Right lobe of liver (tissue), 6 donors: ENCODE measurements around the gene DGKI. TPM values are rescaled to one million over a fixed set of nuclear protein-coding genes. Genes with fewer than 3 reads are reported as not detected.

Experiments
- ATAC-seq, 4 donors: fragments of 200-7000 bp; cut with Tn5 transposase; one replicate each; pipeline ENCODE4 v1.9.1; 2020; ENCODE audit warnings: mild to moderate bottlenecking in 4 of 4, moderate library complexity in 4 of 4
- DNase-seq, 3 donors: peaks; one replicate each; pipeline ENCODE4 v3.0.0-alpha.2; 2020
- H3K27ac ChIP-seq, 3 donors: fragments of 200-600 bp; one replicate each; pipeline ENCODE4 v1.8.0; 2022
- H3K27me3 ChIP-seq, 2 donors: fragments of 200-600 bp; one replicate each; pipeline ENCODE4 v1.8.0; 2022
- H3K36me3 ChIP-seq, 4 donors: fragments of 200-600 bp; sonication (generic) in 1 of 4; one replicate each; pipeline versions ENCODE4 v1.5.1 to v1.8.0; 2017 to 2022; ENCODE audit warnings: control low read depth in 1 of 4
- H3K4me1 ChIP-seq, 4 donors: fragments of 200-600 bp; sonication (generic) in 1 of 4; one replicate each; pipeline versions ENCODE4 v1.5.1 to v1.8.0; 2017 to 2022; ENCODE audit warnings: control low read depth in 1 of 4
- H3K4me3 ChIP-seq, 3 donors: fragments of 200-600 bp; one replicate each; pipeline ENCODE4 v1.8.0; 2022
- H3K9me3 ChIP-seq, 4 donors: fragments of 200-600 bp; sonication (generic) in 1 of 4; one replicate each; pipeline versions ENCODE4 v1.5.1 to v1.8.0; 2017 to 2022; ENCODE audit warnings: control low read depth in 1 of 4
- CTCF ChIP-seq, 4 donors: fragments of 200-600 bp in 3 of 4; fragments of 450-650 bp in 1 of 4; IDR thresholded peaks; one replicate each; pipeline versions ENCODE4 v1.5.1 to v1.8.0; 2016 to 2022; ENCODE audit warnings: antibody characterized with exemption in 4 of 4, mild to moderate bottlenecking in 2 of 4
- POLR2A ChIP-seq: fragments of 450-650 bp; IDR thresholded peaks from one replicate; pipeline ENCODE4 v1.6.1; 2017; ENCODE audit warnings: antibody characterized with exemption, mild to moderate bottlenecking
- WGBS: methylation state at CpG from one replicate; pipeline ENCODE4 v1.1.6; 2018; ENCODE audit warnings: low coverage, low lambda C conversion rate; ENCODE audit not compliant: insufficient coverage; ENCODE audit errors: missing lambda C conversion rate; 5-methylcytosine and 5-hydroxymethylcytosine counted together
- intact Hi-C, 2 donors: fragments of 100-400 bp; cut with DNase I; formaldehyde crosslinking; loops; one replicate each; pipeline versions ENCODE4 v1.11.2 to v1.14.1; 2022
- total RNA-seq, 6 experiments: library from RNA; depleted of rRNA in 2 of 6; stranded (reverse); fragments of >200 nt in 2 of 6; fragmentation: NEBNext Ultra II Directional in 3 of 6; extraction: Animal tissue kit (Norgen Biotek cat#: 25700) in 3 of 6; gene quantifications; one replicate each; pipeline versions ENCODE4 v1.1.0 to v1.2.4, GENCODE V29; 2016 to 2023
- donor health status: DM: no; HTN: yes; CAD: no.
- donor health status: DM: no; HTN: no; CAD: no.
- donor health status: DM: no; HTN: no; CAD: no.
- donor health status: DM: no; HTN: yes; CAD: no.
- donor health status: DM: no; HTN: yes; CAD: no.

DGKI gene
- total RNA-seq, 6 experiments from 2014 or later: 0.05 to 0.35 (median 0.06) TPM; not detected in 1

GRCh38 chr7:137521451-137521850, 325.3 kb downstream of the DGKI start:
- TF ChIP-seq CTCF (IDR thresholded peaks at IDR 0.05) (no peak), POLR2A (no peak)
- ATAC-seq (no peak), DNase-seq (no peak)
- H3K4me1 ChIP-seq: no peaks in the 10 kb centered on the region
- H3K4me3 ChIP-seq: no peak overlapping the region
- H3K36me3 ChIP-seq: no peaks in the 10 kb centered on the region
- H3K27me3 ChIP-seq: no peaks in the 10 kb centered on the region
- H3K27ac ChIP-seq: no peak overlapping the region
- H3K9me3 ChIP-seq: no peaks in the 10 kb centered on the region
- intact Hi-C loops: no loop called here
- 56% methylated on average over 4 of the region's 5 CpGs for WGBS

DNA sequence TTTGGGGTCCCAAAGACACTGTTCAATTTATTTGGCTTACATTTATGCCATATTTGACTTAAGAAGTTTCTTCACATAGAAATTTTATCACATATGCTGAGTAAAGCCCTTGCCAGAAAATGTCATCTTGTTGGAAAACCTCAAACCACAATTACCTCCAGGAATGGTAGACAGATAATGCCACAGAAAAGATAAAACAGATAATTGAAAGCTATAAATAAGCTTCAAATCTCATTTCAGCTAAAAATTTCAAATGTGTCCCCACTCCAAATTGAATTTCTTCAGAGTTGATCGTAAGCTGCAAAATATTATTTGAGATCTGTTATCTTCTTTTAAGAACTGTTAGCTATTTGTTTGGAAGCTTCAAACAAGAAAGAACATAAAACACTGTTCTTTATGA, 326.8 kb downstream of the DGKI start:
- H3K4me1 ChIP-seq: no peaks in the 10 kb centered on the region
- DNase-seq (no peak), ATAC-seq (no peak)
- WGBS: 80% methylated on average over 1 of the region's 1 CpG
- no peak overlapping the region for H3K4me3 ChIP-seq
- TF ChIP-seq CTCF (IDR thresholded peaks at IDR 0.05) (no peak), POLR2A (no peak)
- H3K36me3 ChIP-seq: no peaks in the 10 kb centered on the region
- no peaks in the 10 kb centered on the region for H3K27me3 ChIP-seq
- no peaks in the 10 kb centered on the region for H3K9me3 ChIP-seq
- intact Hi-C loops: no loop called here
- no peak overlapping the region for H3K27ac ChIP-seq

- H3K27ac ChIP-seq: no peak overlapping the region
- H3K4me3 ChIP-seq: no peak overlapping the region
- WGBS: 63% methylated on average over 4 of the region's 4 CpGs
- no peaks in the 10 kb centered on the region for H3K4me1 ChIP-seq
- no peak for DNase-seq
- no peaks in the 10 kb centered on the region for H3K36me3 ChIP-seq
- no peaks in the 10 kb centered on the region for H3K27me3 ChIP-seq
- no peaks in the 10 kb centered on the region for H3K9me3 ChIP-seq
- ATAC-seq: no peak
- no peak for TF ChIP-seq CTCF (IDR thresholded peaks at IDR 0.05)
- no peak for TF ChIP-seq POLR2A
- intact Hi-C loops: no loop called here
Observed at GRCh38 chr7:137519181-137519691, 327.5 kb downstream of the DGKI start.

GRCh38 chr7:137513091-137513490, 333.7 kb downstream of the DGKI start:
- no peak overlapping the region for H3K27ac ChIP-seq
- no peaks in the 10 kb centered on the region for H3K27me3 ChIP-seq
- H3K4me1 ChIP-seq: no peaks in the 10 kb centered on the region
- no peaks in the 10 kb centered on the region for H3K36me3 ChIP-seq
- no peak overlapping the region for H3K4me3 ChIP-seq
- 33% methylated on average over 2 of the region's 2 CpGs for WGBS
- ATAC-seq (no peak), DNase-seq (no peak)
- intact Hi-C loops: no loop called here
- no peaks in the 10 kb centered on the region for H3K9me3 ChIP-seq
- TF ChIP-seq CTCF (IDR thresholded peaks at IDR 0.05): no peak
- no peak for TF ChIP-seq POLR2A

DNA sequence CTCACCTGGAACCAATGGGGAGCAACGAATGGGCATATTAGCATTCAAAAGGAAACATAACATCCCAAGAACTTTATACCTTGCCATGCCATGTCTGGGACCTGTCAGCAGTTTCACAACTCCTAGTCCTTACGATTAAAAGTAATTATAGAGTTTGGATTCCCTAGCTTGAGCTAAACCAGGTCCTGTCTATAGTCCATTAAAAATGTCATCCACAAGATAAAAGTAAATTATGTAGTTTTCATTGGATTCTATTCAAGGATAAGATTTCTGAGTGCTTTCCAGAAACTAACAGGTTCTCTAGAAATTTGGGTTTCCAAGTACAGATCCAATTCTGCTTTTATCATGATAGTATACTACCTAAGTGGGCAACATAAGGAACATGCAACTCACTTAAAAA, 339.7 kb downstream of the DGKI start:
- intact Hi-C loops: no loop called here
- Histone ChIP-seq H3K36me3 (no peaks in the 10 kb centered on the region), H3K27me3 (no peaks in the 10 kb centered on the region), H3K4me3 (no peak overlapping the region), H3K27ac (no peak overlapping the region), H3K9me3 (no peaks in the 10 kb centered on the region), H3K4me1 (no peaks in the 10 kb centered on the region)
- DNase-seq (no peak), ATAC-seq (no peak)
- WGBS: 41% methylated on average over 2 of the region's 2 CpGs
- TF ChIP-seq CTCF (IDR thresholded peaks at IDR 0.05) (no peak), POLR2A (no peak)
